NCI-H2227 (cell line): Measurements from ENCODE around the gene MDGA2.
"Not testable (repeated sequence)": the region's sequence is repeated elsewhere in the genome, so short reads cannot be mapped to it uniquely, and the experiment has no call there.

Experiments
- DNase-seq: peaks from one replicate; lab custom pipeline; 2025; ENCODE audit not compliant: unreplicated experiment; lab: John Stamatoyannopoulos, UW

MDGA2 gene

DNA sequence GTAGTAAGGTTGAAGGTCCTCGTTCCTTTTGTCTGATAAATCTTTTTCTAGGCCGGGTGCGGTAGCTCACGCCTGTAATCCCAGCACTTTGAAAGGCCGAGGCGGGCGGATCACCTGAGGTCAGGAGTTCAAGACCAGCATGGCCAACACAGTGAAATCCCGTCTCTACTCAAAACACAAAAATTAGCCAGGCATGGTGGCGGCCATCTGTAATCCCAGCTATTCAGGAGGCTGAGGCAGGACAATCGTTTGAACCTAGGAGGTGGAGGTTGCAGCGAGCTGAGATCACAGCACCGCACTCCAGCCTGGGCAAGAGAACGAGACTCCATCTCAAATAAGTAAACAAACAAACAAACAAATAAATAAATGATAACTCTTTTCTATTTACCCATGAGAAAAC lies 51.3 kb downstream of the MDGA2 start:
- DNase-seq, result not testable (repeated sequence)

- no peak for DNase-seq
Measured at GRCh38 chr14:47619392-47619791, 56.0 kb downstream of the MDGA2 start.

- DNase-seq, result no peak
Measured at GRCh38 chr14:47606566-47606965, 68.8 kb downstream of the MDGA2 start.

- no peak for DNase-seq
Measured at GRCh38 chr14:47596860-47597259, 78.5 kb downstream of the MDGA2 start.

DNA sequence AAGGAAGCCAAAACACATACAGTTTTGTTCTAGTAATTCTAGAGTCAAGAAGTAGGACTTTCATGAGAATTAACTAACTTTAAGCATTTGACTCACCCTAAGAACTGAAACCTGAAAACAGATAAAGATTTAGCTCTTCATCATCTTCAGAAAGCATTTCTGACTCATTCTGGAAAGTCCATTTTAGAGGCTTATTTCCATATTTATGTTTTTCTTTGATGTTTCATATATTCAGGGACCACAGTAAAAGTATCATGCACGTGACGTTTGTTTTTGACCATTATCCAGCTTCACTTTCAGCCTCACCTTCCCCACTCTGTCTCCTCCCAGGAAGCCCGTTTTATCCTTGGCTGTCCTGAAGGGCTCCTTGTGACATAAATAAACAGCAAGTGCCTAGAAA lies 79.2 kb downstream of the MDGA2 start:
- DNase-seq, result no peak

GRCh38 chr14:47595552-47595951 lies 79.9 kb downstream of the MDGA2 start:
- no peak for DNase-seq

- no peak for DNase-seq
Measured at GRCh38 chr14:47590767-47591495, 84.5 kb downstream of the MDGA2 start.

- no peak for DNase-seq
Measured at GRCh38 chr14:47585447-47585846, 90.0 kb downstream of the MDGA2 start.

GRCh38 chr14:47567273-47567672 lies 108.1 kb downstream of the MDGA2 start:
- DNase-seq, result no peak

GRCh38 chr14:47557894-47558293 lies 117.5 kb downstream of the MDGA2 start:
- no peak for DNase-seq

GRCh38 chr14:47555333-47555732 lies 120.1 kb downstream of the MDGA2 start:
- no peak for DNase-seq

DNA sequence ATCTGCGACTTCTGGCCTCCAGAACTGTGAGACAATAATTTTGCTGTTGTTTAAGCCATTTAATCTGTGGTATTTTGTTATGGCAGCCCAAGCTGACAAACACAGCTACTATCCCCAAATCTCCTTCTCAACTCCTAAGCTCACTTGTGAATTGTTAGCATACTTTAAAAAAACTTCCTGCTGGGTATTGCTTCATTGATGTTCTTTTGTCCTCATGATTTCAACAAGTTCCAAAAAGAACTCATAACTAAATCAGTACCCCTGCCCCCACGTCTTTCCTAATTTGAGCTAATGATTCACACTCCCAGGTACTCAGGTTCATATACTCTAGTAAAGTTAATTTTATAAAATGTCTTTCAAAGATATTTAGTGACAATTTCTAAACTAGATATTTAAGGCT lies 125.5 kb downstream of the MDGA2 start:
- no peak for DNase-seq

GRCh38 chr14:47543459-47543858 lies 131.9 kb downstream of the MDGA2 start:
- DNase-seq, result no peak

DNA sequence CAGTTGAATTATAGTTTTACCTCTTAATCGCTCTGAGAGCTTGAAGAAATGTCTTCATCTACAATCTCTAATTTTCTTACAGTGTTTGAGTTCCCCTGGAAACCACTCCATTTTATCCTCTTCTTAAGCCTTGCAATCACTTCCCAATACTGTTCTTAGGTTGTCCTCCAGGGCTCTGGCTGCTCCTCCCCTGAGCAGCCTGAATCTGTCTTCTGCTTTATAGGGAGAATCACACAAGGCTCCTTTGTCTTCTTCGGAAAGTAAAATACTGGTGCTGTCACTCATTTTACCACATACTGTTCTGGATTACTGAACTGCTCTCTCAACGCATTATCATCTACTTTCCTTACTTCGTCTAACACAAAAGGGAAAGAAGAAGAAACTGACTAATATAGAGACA lies 133.7 kb downstream of the MDGA2 start:
- no peak for DNase-seq

GRCh38 chr14:47539031-47539461 lies 136.4 kb downstream of the MDGA2 start:
- DNase-seq, result no peak

DNA sequence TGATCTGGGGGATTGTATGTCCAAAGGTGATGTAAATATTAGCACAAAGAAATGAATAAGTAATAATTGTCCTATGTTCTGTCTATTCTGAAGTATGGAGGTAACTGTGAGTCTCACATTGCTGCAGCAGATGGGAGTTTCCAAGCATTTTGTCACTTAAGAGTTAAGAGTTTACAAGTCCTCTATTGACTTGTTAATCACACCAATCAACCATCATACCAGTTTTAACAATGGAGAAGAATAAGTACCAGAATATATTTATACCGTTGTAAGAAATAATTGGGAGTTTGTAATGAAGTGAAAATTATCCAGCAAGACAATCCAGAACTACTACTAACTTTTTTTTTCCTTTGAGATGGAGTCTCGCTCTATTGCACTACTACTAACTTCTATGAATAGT lies 139.1 kb downstream of the MDGA2 start:
- DNase-seq, result no peak

DNA sequence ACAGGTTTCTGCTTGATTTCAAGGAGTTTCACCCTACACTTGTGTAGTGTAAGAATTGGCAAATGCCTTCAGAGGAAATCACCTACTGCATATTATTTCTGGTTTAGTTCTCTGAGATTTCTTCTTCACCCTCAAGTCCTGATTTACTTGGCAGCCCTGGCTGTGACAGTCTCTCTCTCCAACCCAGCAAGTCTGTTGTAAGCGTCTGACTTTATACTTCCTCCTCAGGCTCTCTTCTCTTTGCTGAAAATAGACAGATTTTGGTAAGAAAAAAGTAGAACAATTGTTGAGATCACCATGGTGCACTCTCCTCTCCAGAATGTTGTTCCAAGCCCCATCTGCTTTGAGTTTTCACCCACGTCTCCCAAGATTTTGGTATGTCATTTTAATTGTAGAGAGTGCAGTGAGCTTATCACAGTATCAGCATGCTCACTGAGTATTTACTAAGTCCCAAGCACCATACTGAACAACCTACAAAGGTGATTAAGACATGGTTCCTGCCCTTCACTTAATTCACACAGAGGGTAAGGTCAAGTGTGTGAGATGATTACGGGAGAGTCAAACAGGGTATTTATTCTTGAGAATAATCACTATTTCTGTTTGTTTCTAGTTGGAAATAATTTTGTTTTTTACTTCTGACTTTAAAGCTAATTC lies 148.7 kb downstream of the MDGA2 start:
- no peak for DNase-seq

DNA sequence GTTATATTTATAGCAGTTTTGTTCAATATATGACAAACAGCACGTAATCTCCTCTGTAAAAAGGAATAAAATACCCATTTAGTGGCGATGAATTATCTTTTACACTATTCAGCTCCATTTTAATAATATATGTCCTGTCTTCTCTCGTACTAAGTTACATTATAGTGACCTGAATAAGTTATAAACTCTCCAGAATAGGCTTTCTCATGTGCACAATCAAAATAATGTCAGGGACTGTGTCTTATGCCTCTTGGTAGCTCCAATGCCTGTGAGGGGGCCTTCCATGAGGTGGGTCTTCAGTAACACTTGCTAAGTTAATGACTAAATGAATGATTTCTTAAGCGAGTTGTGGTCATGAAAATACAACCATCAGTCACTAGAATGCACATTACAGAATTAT lies 150.9 kb downstream of the MDGA2 start:
- no peak for DNase-seq

DNA sequence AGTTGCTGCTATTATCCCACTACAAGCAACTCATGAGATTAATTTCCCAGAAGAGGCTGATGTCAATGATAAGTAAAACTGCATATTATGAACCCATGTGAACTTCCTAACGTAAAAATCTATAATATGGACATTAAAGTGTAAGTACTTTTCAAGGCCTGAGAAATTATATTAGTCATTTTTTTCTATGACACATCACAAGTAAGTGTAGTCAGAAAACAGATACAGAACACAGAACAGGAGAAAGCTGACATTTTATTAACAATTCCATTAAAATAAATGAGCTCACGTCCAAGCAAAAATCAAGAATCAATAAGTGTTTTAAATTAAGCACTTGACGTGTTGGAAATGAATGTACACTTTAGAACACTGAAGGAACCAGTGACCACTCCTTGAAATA lies 155.0 kb downstream of the MDGA2 start:
- DNase-seq, result no peak

DNA sequence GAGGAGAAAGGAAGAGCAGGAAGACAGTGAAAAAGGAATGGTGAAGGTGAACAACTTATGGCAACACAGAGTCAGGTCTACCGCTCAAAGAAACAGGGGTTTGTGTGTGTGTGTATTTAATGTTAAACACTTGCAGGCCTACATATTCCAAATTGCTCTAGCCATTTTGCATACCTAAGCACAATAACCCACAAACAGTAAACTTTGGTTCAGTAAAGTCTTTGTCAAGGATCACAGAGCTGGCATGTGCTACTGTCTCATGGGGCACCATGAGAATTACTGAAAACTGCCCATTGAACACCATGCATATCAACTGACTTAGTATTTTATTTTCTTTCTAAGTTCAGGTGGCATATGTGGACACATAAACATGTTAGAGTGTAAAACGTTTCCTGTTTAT lies 163.6 kb downstream of the MDGA2 start:
- no peak for DNase-seq

DNA sequence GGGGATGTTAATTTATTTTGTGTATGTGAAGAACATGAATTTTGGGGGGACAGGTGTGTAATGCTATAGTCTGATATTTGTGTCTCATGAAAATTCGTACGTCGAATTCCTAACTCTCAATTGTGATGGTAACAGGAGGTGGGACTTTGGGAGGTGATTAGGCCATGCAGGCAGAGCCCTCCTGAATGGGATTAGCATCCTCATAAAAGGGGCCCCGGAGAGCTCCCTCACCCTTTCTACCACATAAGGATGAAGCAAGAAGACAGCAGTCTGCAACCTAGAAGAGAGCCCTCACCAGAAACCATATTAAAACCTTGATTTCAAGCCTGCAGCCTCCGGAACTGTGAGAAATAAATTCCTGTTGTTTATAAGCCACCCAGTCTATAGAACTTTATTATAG lies 165.4 kb downstream of the MDGA2 start:
- no peak for DNase-seq

GRCh38 chr14:47507861-47508260 lies 167.5 kb downstream of the MDGA2 start:
- DNase-seq, result no peak

DNA sequence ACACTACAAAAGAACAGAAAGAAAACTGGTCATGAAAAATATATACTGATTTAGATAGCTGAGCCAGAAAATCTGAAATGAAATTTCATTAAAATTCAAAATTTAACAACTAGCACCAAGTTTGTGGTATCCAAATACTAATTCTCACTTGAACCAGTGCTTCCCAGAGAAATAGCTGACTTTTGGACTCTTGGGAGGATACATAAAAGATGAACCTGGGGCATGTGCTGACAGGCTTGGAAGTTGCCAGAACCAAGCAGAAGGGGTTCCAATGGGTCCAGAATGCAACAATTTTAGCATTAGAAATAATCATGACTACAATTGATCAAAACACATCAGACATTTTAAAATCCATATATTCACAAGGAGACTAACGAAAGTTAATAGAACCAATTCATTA lies 175.0 kb downstream of the MDGA2 start:
- DNase-seq, result no peak
